ENCODE measurements around the gene ZFYVE19. TPM values are rescaled to one million over a fixed set of nuclear protein-coding genes. Genes with fewer than 3 reads are reported as not detected.
A peak's percentile ranks its signal among the peaks of the same experiment; 100 is the strongest.

The ZFYVE19 gene
- total RNA-seq, 4 donors from 2014 or later = 21.7 to 37.8 (median 22.3) TPM

- DNase-seq = peak in 1 of 2 donors; percentile 12
- peak overlapping the region; percentile 50 to 62 (median 57) for H3K4me3 ChIP-seq (replicated peaks in 1 of 3)
- H3K27me3 ChIP-seq = no peaks in the 10 kb centered on the region
- H3K4me1 ChIP-seq = peaks cover 22 to 29% of the 10 kb centered on the region in 2 donors
- 31 to 33% methylated on average over 12 of the region's 12 CpGs for WGBS, 2 donors
- intact Hi-C loops (cut with DNase I) = no loop called here
- no peaks in the 10 kb centered on the region for H3K36me3 ChIP-seq
- peak overlapping the region; percentile 47 to 90 (median 71) for H3K27ac ChIP-seq
- TF ChIP-seq, protein P1, sequence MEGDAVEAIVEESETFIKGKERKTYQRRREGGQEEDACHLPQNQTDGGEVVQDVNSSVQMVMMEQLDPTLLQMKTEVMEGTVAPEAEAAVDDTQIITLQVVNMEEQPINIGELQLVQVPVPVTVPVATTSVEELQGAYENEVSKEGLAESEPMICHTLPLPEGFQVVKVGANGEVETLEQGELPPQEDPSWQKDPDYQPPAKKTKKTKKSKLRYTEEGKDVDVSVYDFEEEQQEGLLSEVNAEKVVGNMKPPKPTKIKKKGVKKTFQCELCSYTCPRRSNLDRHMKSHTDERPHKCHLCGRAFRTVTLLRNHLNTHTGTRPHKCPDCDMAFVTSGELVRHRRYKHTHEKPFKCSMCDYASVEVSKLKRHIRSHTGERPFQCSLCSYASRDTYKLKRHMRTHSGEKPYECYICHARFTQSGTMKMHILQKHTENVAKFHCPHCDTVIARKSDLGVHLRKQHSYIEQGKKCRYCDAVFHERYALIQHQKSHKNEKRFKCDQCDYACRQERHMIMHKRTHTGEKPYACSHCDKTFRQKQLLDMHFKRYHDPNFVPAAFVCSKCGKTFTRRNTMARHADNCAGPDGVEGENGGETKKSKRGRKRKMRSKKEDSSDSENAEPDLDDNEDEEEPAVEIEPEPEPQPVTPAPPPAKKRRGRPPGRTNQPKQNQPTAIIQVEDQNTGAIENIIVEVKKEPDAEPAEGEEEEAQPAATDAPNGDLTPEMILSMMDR (IDR thresholded peaks at IDR 0.05) = no peak
- no peak for TF ChIP-seq POLR2A (IDR thresholded peaks at IDR 0.05)
- no peaks in the 10 kb centered on the region for H3K9me3 ChIP-seq
These were observed 38.1 kb downstream of the ZFYVE19 start for GRCh38 chr15:40845036-40845435.

GRCh38 chr15:40845511-40846284, 38.8 kb downstream of the ZFYVE19 start:
- H3K36me3 ChIP-seq = no peaks in the 10 kb centered on the region
- H3K27me3 ChIP-seq = no peaks in the 10 kb centered on the region
- DNase-seq = peak; percentile 62 to 74
- peak overlapping the region; percentile 63 to 90 (median 71) for H3K27ac ChIP-seq
- H3K9me3 ChIP-seq = no peaks in the 10 kb centered on the region
- H3K4me1 ChIP-seq = peaks cover 22 to 29% of the 10 kb centered on the region in 2 donors
- no peak for TF ChIP-seq POLR2A (IDR thresholded peaks at IDR 0.05)
- TF ChIP-seq, protein P1 (IDR thresholded peaks at IDR 0.05) = no peak
- peak overlapping the region in 1 of 3 donors; percentile 20 for H3K4me3 ChIP-seq (replicated peaks in 1 of 3)
- intact Hi-C loops (cut with DNase I) = no loop called here
- 63 to 65% methylated on average over 7 of the region's 8 CpGs for WGBS, 2 donors

- intact Hi-C loops (cut with DNase I) = no loop called here
- DNase-seq = peak in 1 of 2 donors; percentile 8
- no peak for TF ChIP-seq POLR2A (IDR thresholded peaks at IDR 0.05)
- TF ChIP-seq, protein P1 (IDR thresholded peaks at IDR 0.05) = no peak
- H3K36me3 ChIP-seq = no peaks in the 10 kb centered on the region
- no peak overlapping the region for H3K4me3 ChIP-seq (replicated peaks in 1 of 3)
- peak overlapping the region; percentile 63 to 90 (median 71) for H3K27ac ChIP-seq
- H3K4me1 ChIP-seq = peaks cover 22 to 29% of the 10 kb centered on the region in 2 donors
- H3K9me3 ChIP-seq = no peaks in the 10 kb centered on the region
- no peaks in the 10 kb centered on the region for H3K27me3 ChIP-seq
These were observed 39.9 kb downstream of the ZFYVE19 start for GRCh38 chr15:40846841-40847222.

DNA sequence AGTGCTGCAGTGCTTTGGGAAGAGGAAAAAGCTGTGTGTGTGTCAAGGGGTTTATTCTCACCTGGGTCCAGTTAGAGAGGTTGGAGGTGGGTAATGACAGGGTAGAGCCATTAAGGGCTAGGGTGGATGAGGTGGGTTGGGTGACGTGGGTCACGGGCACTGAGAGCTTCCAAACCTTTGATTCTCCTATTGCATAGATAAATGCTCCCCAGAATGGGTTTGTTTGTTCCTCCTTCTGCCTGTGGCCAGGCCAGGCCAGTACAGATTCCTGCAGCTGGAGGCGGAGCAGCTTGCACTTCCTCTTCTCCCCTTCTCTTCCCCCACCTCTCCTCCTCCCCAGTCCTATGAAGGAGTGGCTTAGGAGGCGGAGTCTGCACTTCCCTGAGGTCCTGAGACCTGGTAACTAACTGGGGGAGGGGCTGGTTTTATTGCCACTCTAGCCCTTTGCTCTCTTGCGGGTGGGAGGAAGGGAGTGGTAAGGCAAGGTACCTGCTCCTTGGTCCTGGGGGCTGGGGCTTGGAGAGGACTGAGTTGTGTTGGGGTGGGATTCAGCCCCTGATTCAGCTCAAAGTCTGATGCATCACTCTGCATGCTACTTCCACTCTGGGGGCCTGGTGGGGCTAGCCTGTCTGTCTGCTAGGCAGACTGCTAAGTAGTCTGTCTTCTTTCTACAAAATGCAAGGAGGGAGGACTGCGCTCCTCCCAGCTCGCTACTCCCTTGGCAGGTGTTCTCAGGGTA, 40.5 kb downstream of the ZFYVE19 start:
- H3K9me3 ChIP-seq = no peaks in the 10 kb centered on the region
- 55 to 56% methylated on average over 7 of the region's 7 CpGs for WGBS, 2 donors
- peaks cover 22 to 29% of the 10 kb centered on the region in 2 donors for H3K4me1 ChIP-seq
- no peaks in the 10 kb centered on the region for H3K36me3 ChIP-seq
- no peak overlapping the region for H3K4me3 ChIP-seq (replicated peaks in 1 of 3)
- peak overlapping the region; percentile 63 to 90 (median 71) for H3K27ac ChIP-seq
- no peaks in the 10 kb centered on the region for H3K27me3 ChIP-seq
- intact Hi-C loops (cut with DNase I) = no loop called here
- TF ChIP-seq, protein P1 (IDR thresholded peaks at IDR 0.05) = peak in 2 of 6 experiments; percentile 25 to 28
- peak in 1 of 2 donors; percentile 48 for TF ChIP-seq POLR2A (IDR thresholded peaks at IDR 0.05)
- DNase-seq = peak; percentile 86 to 88

Measured in thyroid gland (tissue), 4 donors.